Adrenal gland (tissue), 12 donors: ENCODE data around the gene UGP2. TPM values are rescaled to one million over a fixed set of nuclear protein-coding genes. Genes with fewer than 3 reads are reported as not detected.

Source experiments
- DNase-seq, 7 donors: peaks; one replicate each; pipeline ENCODE4 v3.0.0-alpha.2; 2019 to 2020
- H3K27ac ChIP-seq, 5 donors: fragments of 200-600 bp; sonication (generic) in 4 of 5; 1 replicate in 3 of 5; 2 replicates in 2 of 5; pipeline versions ENCODE4 v1.5.1 to v1.8.0; 2016 to 2020; ENCODE audit warnings: mild to moderate bottlenecking in 1 of 5
- H3K27me3 ChIP-seq: fragments of 200-600 bp; 2 replicates; pipeline ENCODE4 v1.8.0; 2021
- H3K36me3 ChIP-seq, 2 donors: fragments of 200-600 bp; replicated peaks in 1 of 2; 1 replicate in 1 of 2; 2 replicates in 1 of 2; pipeline versions ENCODE4 v1.5.1 to v1.8.0; 2018 to 2022
- H3K4me1 ChIP-seq, 2 donors: fragments of 200-600 bp; replicated peaks in 1 of 2; 1 replicate in 1 of 2; 2 replicates in 1 of 2; pipeline versions ENCODE4 v1.5.1 to v1.8.0; 2018 to 2021
- H3K4me3 ChIP-seq, 4 donors: fragments of 200-600 bp; sonication (generic) in 3 of 4; one replicate each; pipeline ENCODE4 v1.5.1; 2016 to 2018
- H3K9me3 ChIP-seq, 3 donors: fragments of 200-600 bp; sonication (generic) in 1 of 3; replicated peaks in 1 of 3; 1 replicate in 2 of 3; 2 replicates in 1 of 3; pipeline versions ENCODE4 v1.5.1 to v1.8.0; 2016 to 2021
- CTCF ChIP-seq, 6 experiments: fragments of 450-650 bp in 4 of 6; fragments of 200-600 bp in 2 of 6; sonication (generic) in 1 of 6; IDR thresholded peaks; 1 replicate in 5 of 6; 2 replicates in 1 of 6; pipeline versions ENCODE4 v1.5.1 to v1.8.0; 2016 to 2021; ENCODE audit warnings: antibody characterized with exemption in 6 of 6, mild to moderate bottlenecking in 2 of 6, moderate library complexity in 1 of 6
- POLR2A ChIP-seq, 2 donors: fragments of 450-650 bp; IDR thresholded peaks; one replicate each; pipeline ENCODE4 v1.6.1; 2017; ENCODE audit warnings: antibody characterized with exemption in 2 of 2, mild to moderate bottlenecking in 2 of 2, moderate library complexity in 1 of 2
- WGBS, 4 donors: extraction: QIAGEN DNeasy Blood & Tissue Kit in 2 of 4; methylation state at CpG; one replicate each; pipeline versions ENCODE4 v1.1.5 to v1.1.7; 2013 to 2017; 5-methylcytosine and 5-hydroxymethylcytosine counted together
- intact Hi-C, 2 donors: fragments of 100-400 bp; cut with DNase I; formaldehyde crosslinking; loops; one replicate each; pipeline versions ENCODE4 v1.14.1 to v1.15.0; 2022 to 2023
- polyA plus RNA-seq, 3 donors: library from polyadenylated mRNA; stranded (reverse); fragments of 200-250 nt in 2 of 3; fragments of 350-450 nt in 1 of 3; fragmentation: Illumina TruSeq in 1 of 3; extraction: RNeasy Lipid Tissue Mini Kit (QIAGEN cat#74804) in 1 of 3; gene quantifications; one replicate each; pipeline ENCODE4 v1.2.3, GENCODE V29; 2013 to 2014
- total RNA-seq, 9 donors: library from RNA; depleted of rRNA in 4 of 9; stranded (reverse); fragments of >200 nt in 4 of 9; fragments of 120-200 nt in 1 of 9; fragmentation: NEBNext Ultra II Directional in 1 of 9; extraction: Animal tissue kit (Norgen Biotek cat#: 25700) in 1 of 9; gene quantifications; one replicate each; pipeline versions ENCODE4 v1.1.0 to v1.2.4, GENCODE V29; 2013 to 2023
- donor health status: healthy with polysubstance abuse.
- donor health status: Bipolar disorder and iron deficiency.
- donor health status: DM: yes; HTN: yes; CAD: no.
- donor health status: DM: no; HTN: no; CAD: no.
- donor health status: DM: no; HTN: no; CAD: no.
- donor health status: DM: yes; HTN: yes; CAD: no.

The UGP2 gene
- total and polyA plus RNA-seq, 12 donors, result 62.4 to 301 (median 106) TPM

GRCh38 chr2:63837036-63837594 is 4.6 kb upstream of the UGP2 start:
- TF ChIP-seq CTCF (IDR thresholded peaks at IDR 0.05) (no peak), POLR2A (IDR thresholded peaks at IDR 0.05) (no peak)
- intact Hi-C loops, result no loop called here
- Histone ChIP-seq H3K4me3 (no peak overlapping the region), H3K4me1 (no peaks in the 10 kb centered on the region), H3K27ac (no peak overlapping the region), H3K36me3 (no peaks in the 10 kb centered on the region), H3K27me3 (no peaks in the 10 kb centered on the region), H3K9me3 (no peaks in the 10 kb centered on the region)
- 75 to 85% (median 81%) methylated on average over 2 of the region's 2 CpGs for WGBS, 4 donors
- no peak for DNase-seq

- Histone ChIP-seq H3K4me1 (peaks cover 15 to 26% of the 10 kb centered on the region in 2 donors), H3K27ac (peak overlapping the region in 4 of 5 donors; percentile 94 to 98 (median 94)), H3K9me3 (no peaks in the 10 kb centered on the region), H3K36me3 (no peaks in the 10 kb centered on the region), H3K27me3 (no peaks in the 10 kb centered on the region), H3K4me3 (peak overlapping the region in 3 of 4 donors; percentile 15 to 89 (median 79))
- peak in 2 of 6 experiments; percentile 9 to 14 for TF ChIP-seq CTCF (IDR thresholded peaks at IDR 0.05)
- no peak for TF ChIP-seq POLR2A (IDR thresholded peaks at IDR 0.05)
- no peak for DNase-seq
- 16 to 31% (median 18%) methylated on average over 14 to 24 of the region's 24 CpGs for WGBS, 4 donors
- intact Hi-C loops, result no loop called here
Measured at GRCh38 chr2:63840081-63840784, 1.5 kb upstream of the UGP2 start.

- no peaks in the 10 kb centered on the region for H3K36me3 ChIP-seq
- peak; percentile 96 to 99 for TF ChIP-seq POLR2A (IDR thresholded peaks at IDR 0.05)
- TF ChIP-seq CTCF (IDR thresholded peaks at IDR 0.05), result peak in 2 of 6 experiments; percentile 2 to 18
- WGBS, 4 donors, result 0 to 1% (median 0%) methylated on average over 25 to 34 of the region's 34 CpGs
- H3K27me3 ChIP-seq, result no peaks in the 10 kb centered on the region
- peak; percentile 98 to 100 (median 99) for DNase-seq
- H3K9me3 ChIP-seq, result no peaks in the 10 kb centered on the region
- H3K27ac ChIP-seq, result peak overlapping the region; percentile 77 to 98 (median 94)
- intact Hi-C loops, result no loop called here
- H3K4me3 ChIP-seq, result peak overlapping the region; percentile 37 to 89 (median 80)
- H3K4me1 ChIP-seq, result peaks cover 15 to 30% of the 10 kb centered on the region in 2 donors
Measured at GRCh38 chr2:63840785-63841253, 877 bp upstream of the UGP2 start.

- no peak for TF ChIP-seq CTCF (IDR thresholded peaks at IDR 0.05)
- peak; percentile 15 to 87 for TF ChIP-seq POLR2A (IDR thresholded peaks at IDR 0.05)
- Histone ChIP-seq H3K9me3 (no peaks in the 10 kb centered on the region), H3K36me3 (no peaks in the 10 kb centered on the region), H3K4me1 (peaks cover 15 to 42% of the 10 kb centered on the region in 2 donors), H3K27me3 (no peaks in the 10 kb centered on the region), H3K4me3 (peak overlapping the region in 3 of 4 donors; percentile 62 to 89 (median 79)), H3K27ac (peak overlapping the region; percentile 77 to 95 (median 94))
- intact Hi-C loops, result no loop called here
- WGBS, 4 donors, result 1 to 9% (median 2%) methylated on average over 24 of the region's 24 CpGs
- peak; percentile 54 to 76 (median 69) for DNase-seq
Measured at GRCh38 chr2:63842149-63843061, 709 bp downstream of the UGP2 start.
